ENCODE results near the gene TOX4. TPM values are rescaled to one million over a fixed set of nuclear protein-coding genes. Genes with fewer than 3 reads are reported as not detected.

TOX4 gene
- total and polyA plus RNA-seq, 9 of the 15 experiments (the other 6 are each of a cell fraction or from before 2014, with no cell fraction given) = 9.9 to 76.5 (median 41.0) TPM

DNA sequence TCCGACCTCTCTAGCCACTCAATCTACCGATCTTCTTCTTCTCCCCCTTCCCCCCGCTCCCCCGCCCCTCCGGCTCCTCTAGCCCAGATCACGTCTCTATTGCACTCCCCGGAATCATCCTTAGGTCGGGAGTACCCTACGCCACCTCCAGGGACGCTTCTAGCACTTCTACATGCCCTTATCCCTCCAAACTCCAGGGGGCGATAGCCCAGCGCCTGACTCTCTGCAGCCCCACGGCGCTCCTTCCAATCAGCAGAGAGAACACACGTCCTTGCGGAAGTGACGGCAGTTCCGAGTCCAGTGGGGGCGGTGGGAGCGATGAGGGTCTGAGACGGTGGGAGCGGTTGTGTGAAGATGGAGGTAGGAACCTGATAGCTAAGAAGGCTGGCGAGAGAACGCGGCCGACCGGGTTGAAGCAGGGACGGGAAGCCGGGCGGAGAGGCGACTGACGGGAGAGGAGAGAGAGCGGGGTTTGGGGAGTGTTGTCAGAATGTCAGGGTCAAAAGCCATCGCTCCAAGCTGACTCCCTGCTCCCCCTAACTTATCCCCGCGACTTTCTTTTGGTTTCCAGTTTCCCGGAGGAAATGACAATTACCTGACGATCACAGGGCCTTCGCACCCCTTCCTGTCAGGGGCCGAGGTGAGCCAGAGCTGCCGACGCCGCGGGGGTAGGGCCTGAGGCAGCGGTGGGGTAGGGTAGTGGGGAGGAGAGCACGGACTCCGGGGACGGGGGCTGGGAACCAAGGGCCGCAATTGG lies at the start of gene TOX4, which contains the start of gene RAB2B (continued):
- peak; percentile 55 to 86; a peak in 3 of 4 replicates for TF ChIP-seq MAZ (CRISPR knock-in tag; conservative IDR thresholded peaks at IDR 0.05 in 1 of 2, IDR thresholded peaks at IDR 0.05 in 1 of 2)
- TF ChIP-seq POLR2A (conservative IDR thresholded peaks at IDR 0.05) = peak; percentile 85
- TF ChIP-seq ZNF444 (CRISPR knock-in tag; IDR thresholded peaks at IDR 0.05) = no peak
- 0 out of 2 replicates have a peak, but pooled peaks have one; percentile 52 for TF ChIP-seq HLTF (IDR thresholded peaks at IDR 0.05)
- TF ChIP-seq JUND (IDR thresholded peaks at IDR 0.05; ENCODE audit: borderline replicate concordance, low read depth, low read length) = peak; percentile 69; the same call in 1 of the 2 replicates
- no peak for TF ChIP-seq JUND (tag; IDR thresholded peaks at IDR 0.05; ENCODE audit: borderline replicate concordance, low read depth, low read length)
- TF ChIP-seq KDM4B (IDR thresholded peaks at IDR 0.05; ENCODE audit: borderline replicate concordance in 2 of 2, low read depth in 1 of 2) = peak in 1 of 2 experiments; percentile 61; a peak in 1 of 4 replicates
- TF ChIP-seq HDAC2 (IDR thresholded peaks at IDR 0.05) = peak; percentile 65
- TF ChIP-seq, protein P1, sequence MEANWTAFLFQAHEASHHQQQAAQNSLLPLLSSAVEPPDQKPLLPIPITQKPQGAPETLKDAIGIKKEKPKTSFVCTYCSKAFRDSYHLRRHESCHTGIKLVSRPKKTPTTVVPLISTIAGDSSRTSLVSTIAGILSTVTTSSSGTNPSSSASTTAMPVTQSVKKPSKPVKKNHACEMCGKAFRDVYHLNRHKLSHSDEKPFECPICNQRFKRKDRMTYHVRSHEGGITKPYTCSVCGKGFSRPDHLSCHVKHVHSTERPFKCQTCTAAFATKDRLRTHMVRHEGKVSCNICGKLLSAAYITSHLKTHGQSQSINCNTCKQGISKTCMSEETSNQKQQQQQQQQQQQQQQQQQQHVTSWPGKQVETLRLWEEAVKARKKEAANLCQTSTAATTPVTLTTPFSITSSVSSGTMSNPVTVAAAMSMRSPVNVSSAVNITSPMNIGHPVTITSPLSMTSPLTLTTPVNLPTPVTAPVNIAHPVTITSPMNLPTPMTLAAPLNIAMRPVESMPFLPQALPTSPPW (CRISPR knock-in tag; IDR thresholded peaks at IDR 0.05) = peak; percentile 100
- TF ChIP-seq LEF1 (IDR thresholded peaks at IDR 0.05) = peak; percentile 19; the same call in 1 of the 2 replicates
- peak in 1 of 2 experiments; percentile 90; a peak in 2 of 4 replicates for TF ChIP-seq HDAC1 (IDR thresholded peaks at IDR 0.05)
- TF ChIP-seq, protein P2, sequence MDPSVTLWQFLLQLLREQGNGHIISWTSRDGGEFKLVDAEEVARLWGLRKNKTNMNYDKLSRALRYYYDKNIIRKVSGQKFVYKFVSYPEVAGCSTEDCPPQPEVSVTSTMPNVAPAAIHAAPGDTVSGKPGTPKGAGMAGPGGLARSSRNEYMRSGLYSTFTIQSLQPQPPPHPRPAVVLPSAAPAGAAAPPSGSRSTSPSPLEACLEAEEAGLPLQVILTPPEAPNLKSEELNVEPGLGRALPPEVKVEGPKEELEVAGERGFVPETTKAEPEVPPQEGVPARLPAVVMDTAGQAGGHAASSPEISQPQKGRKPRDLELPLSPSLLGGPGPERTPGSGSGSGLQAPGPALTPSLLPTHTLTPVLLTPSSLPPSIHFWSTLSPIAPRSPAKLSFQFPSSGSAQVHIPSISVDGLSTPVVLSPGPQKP (CRISPR knock-in tag; IDR thresholded peaks at IDR 0.05) = no peak
- TF ChIP-seq, protein P3, sequence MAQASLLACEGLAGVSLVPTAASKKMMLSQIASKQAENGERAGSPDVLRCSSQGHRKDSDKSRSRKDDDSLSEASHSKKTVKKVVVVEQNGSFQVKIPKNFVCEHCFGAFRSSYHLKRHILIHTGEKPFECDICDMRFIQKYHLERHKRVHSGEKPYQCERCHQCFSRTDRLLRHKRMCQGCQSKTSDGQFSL (CRISPR knock-in tag; IDR thresholded peaks at IDR 0.05) = no peak
- TF ChIP-seq, protein P3 (tag; IDR thresholded peaks at IDR 0.05) = peak in 1 of 2 experiments; percentile 77; a peak in 2 of 4 replicates
- TF ChIP-seq, protein P4, sequence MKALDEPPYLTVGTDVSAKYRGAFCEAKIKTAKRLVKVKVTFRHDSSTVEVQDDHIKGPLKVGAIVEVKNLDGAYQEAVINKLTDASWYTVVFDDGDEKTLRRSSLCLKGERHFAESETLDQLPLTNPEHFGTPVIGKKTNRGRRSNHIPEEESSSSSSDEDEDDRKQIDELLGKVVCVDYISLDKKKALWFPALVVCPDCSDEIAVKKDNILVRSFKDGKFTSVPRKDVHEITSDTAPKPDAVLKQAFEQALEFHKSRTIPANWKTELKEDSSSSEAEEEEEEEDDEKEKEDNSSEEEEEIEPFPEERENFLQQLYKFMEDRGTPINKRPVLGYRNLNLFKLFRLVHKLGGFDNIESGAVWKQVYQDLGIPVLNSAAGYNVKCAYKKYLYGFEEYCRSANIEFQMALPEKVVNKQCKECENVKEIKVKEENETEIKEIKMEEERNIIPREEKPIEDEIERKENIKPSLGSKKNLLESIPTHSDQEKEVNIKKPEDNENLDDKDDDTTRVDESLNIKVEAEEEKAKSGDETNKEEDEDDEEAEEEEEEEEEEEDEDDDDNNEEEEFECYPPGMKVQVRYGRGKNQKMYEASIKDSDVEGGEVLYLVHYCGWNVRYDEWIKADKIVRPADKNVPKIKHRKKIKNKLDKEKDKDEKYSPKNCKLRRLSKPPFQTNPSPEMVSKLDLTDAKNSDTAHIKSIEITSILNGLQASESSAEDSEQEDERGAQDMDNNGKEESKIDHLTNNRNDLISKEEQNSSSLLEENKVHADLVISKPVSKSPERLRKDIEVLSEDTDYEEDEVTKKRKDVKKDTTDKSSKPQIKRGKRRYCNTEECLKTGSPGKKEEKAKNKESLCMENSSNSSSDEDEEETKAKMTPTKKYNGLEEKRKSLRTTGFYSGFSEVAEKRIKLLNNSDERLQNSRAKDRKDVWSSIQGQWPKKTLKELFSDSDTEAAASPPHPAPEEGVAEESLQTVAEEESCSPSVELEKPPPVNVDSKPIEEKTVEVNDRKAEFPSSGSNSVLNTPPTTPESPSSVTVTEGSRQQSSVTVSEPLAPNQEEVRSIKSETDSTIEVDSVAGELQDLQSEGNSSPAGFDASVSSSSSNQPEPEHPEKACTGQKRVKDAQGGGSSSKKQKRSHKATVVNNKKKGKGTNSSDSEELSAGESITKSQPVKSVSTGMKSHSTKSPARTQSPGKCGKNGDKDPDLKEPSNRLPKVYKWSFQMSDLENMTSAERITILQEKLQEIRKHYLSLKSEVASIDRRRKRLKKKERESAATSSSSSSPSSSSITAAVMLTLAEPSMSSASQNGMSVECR (CRISPR knock-in tag; IDR thresholded peaks at IDR 0.05) = peak; percentile 20; the same call in 1 of the 2 replicates
- TF ChIP-seq ZNF239 (CRISPR knock-in tag; IDR thresholded peaks at IDR 0.05) = no peak
- TF ChIP-seq SAP30 (IDR thresholded peaks at IDR 0.05; ENCODE audit: borderline replicate concordance, insufficient read depth, low read depth, low read length, poor library complexity, severe bottlenecking) = peak; percentile 71
